ENCODE data around the gene PAX8. TPM values are rescaled to one million over a fixed set of nuclear protein-coding genes. Genes with fewer than 3 reads are reported as not detected.
A peak's percentile ranks its signal among the peaks of the same experiment; 100 is the strongest.

The PAX8 gene
- total RNA-seq (2013; cell fraction: nucleolus; rRNA removed), result 4.0 and 4.6 TPM in 2 replicates
- total RNA-seq (2014; rRNA removed), result 0.51 and 0.87 TPM in 2 replicates
- 0.45 and 0.64 TPM in 2 replicates for total RNA-seq (2014; rRNA removed; fragmentation: Illumina TruSeq; extraction: Trizol)
- total RNA-seq (2021), result 1.2 and 1.5 TPM in 2 replicates
- polyA plus RNA-seq (2011; ENCODE audit: low read depth), result 2.2 TPM
- polyA plus RNA-seq (2011; rRNA removed), result 0.75 and 0.96 TPM in 2 replicates
- polyA plus RNA-seq (2011; cell fraction: cytosol; rRNA removed), result 1.2 and 1.3 TPM in 2 replicates
- polyA plus RNA-seq (2011; cell fraction: nucleus; rRNA removed), result 1.4 and 2.1 TPM in 2 replicates
- polyA plus RNA-seq (2012), result 4.6 and 7.6 TPM in 2 replicates
- 0.97 and 1.0 TPM in 2 replicates for polyA plus RNA-seq (2014; fragmentation: Illumina TruSeq; extraction: Trizol)
- polyA plus RNA-seq (2014; fragmentation: Nextera tagmentation; extraction: Ambion mirVana), result under 1 TPM; 0.16 to 0.40 TPM
- 1.5 and 2.2 TPM in 2 replicates for polyA plus RNA-seq (2014; rRNA removed)
- 1 to 10 TPM; 1.5 to 2.5 TPM for polyA plus RNA-seq (2016; fragmentation: Nextera tagmentation; extraction: Ambion mirVana)
- 1.1 and 1.2 TPM in 2 replicates for polyA minus RNA-seq (2011; rRNA and poly(A)+ RNA removed)
- 0.67 and 0.94 TPM in 2 replicates for polyA minus RNA-seq (2011; cell fraction: cytosol; rRNA and poly(A)+ RNA removed)
- polyA minus RNA-seq (2011; cell fraction: nucleus; rRNA and poly(A)+ RNA removed), result 0.85 and 1.4 TPM in 2 replicates
- percentile 29 among the genes with signal in this experiment for Bru-seq, nascent RNA
- percentile 27 among the genes with signal in this experiment for BruChase-seq, experiment 1, labeled RNA remaining after a 6-hour chase
- percentile 24 among the genes with signal in this experiment for BruChase-seq, experiment 2, labeled RNA remaining after a 2-hour chase
- long read RNA-seq, experiment 1, partial matches to known transcripts, result 0 of 2 reads
- long read RNA-seq, experiment 1, other reads (novel, unspliced or antisense), result 2 of 2 reads
- long read RNA-seq, experiment 2, partial matches to known transcripts, result 1 of 11 reads
- long read RNA-seq, experiment 2, other reads (novel, unspliced or antisense), result 10 of 11 reads

GRCh38 chr2:113278742-113279139, at the start of gene PAX8:
Gene PAX8 (minus strand): TSS chr2:113278921. CDS start chr2:113278394, 527 bp downstream.
- H4K20me1 ChIP-seq (ENCODE audit: control insufficient read depth, insufficient read depth), result no peaks in the 10 kb centered on the region
- no peak within 1 kb of the TSS for H3K4me3 ChIP-seq
- no peaks in the 10 kb centered on the region for H3K79me2 ChIP-seq (ENCODE audit: control insufficient read depth, insufficient read depth, low read length)
- in situ Hi-C loops (cut with MboI) (no loop called here), intact Hi-C loops (cut with micrococcal nuclease; ENCODE audit: unreplicated experiment) (no loop called here)
- 43% methylated on average over 18 of the region's 18 CpGs for WGBS (ENCODE audit: insufficient coverage, insufficient replicate concordance, low lambda C conversion rate, missing lambda C conversion rate)
- ATAC-seq (no peak), FAIRE-seq (no peak), DNase-seq (ENCODE audit: low read depth, low spot score) (no peak)
- no peaks in the 10 kb centered on the region for H3K9me3 ChIP-seq (replicated peaks; ENCODE audit: control insufficient read depth, insufficient read depth, low read length)
- peaks cover 15 to 16% of the 10 kb centered on the region in 2 experiments for H3K27me3 ChIP-seq (replicated peaks in 1 of 2; ENCODE audit: control insufficient read depth in 2 of 2, insufficient read depth in 2 of 2, low read length in 1 of 2)
- no peak within 1 kb of the TSS for H2AFZ ChIP-seq (ENCODE audit: control insufficient read depth, low read depth, low read length)
- no peak within 1 kb of the TSS for H3K4me2 ChIP-seq (ENCODE audit: control insufficient read depth, insufficient read depth)
- TF ChIP-seq CEBPZ (IDR thresholded peaks at IDR 0.05; ENCODE audit: low read depth, low read length), result no peak
- TF ChIP-seq HDAC2 (IDR thresholded peaks at IDR 0.05), result no peak
- no peak for TF ChIP-seq CBX5 (IDR thresholded peaks at IDR 0.05; ENCODE audit: low read depth)
- no peak within 1 kb of the TSS for H3K9ac ChIP-seq (ENCODE audit: control insufficient read depth, insufficient read depth, low read length)
- ChIA-PET CTCF (no interaction called here), RAD21 (ENCODE audit: unreplicated experiment) (no interaction called here), POLR2A (no interaction called here), SMC1A (ENCODE audit: uncharacterized antibody, unreplicated experiment) (no interaction called here)
- H3K27ac ChIP-seq (ENCODE audit: control insufficient read depth, insufficient read depth), result no peak within 1 kb of the TSS
- BruUV-seq (replicated peaks), result no TSS peak
- no peaks in the 10 kb centered on the region for H3K4me1 ChIP-seq (ENCODE audit: control insufficient read depth, insufficient read depth, low read length)
- H3K36me3 ChIP-seq (ENCODE audit: control insufficient read depth in 2 of 2, insufficient read depth in 2 of 2, low read length in 1 of 2), result no peaks in the 10 kb centered on the region

All from GM12878 (cell line).